Epithelial cell of prostate (primary cell): ENCODE data around the gene FAM3C.

Source experiments
- DNase-seq: peaks from one replicate; pipeline ENCODE4 v3.0.0-alpha.2; 2011; ENCODE audit warnings: low read depth, low spot score
- H3K27ac ChIP-seq: fragments of 450-650 bp; 2 replicates; pipeline ENCODE4 v1.5.1; 2017; ENCODE audit warnings: mild to moderate bottlenecking

The FAM3C gene

GRCh38 chr7:121384265-121384664, 11.8 kb downstream of the FAM3C start:
- no peak for DNase-seq
- no peak overlapping the region for H3K27ac ChIP-seq

DNA sequence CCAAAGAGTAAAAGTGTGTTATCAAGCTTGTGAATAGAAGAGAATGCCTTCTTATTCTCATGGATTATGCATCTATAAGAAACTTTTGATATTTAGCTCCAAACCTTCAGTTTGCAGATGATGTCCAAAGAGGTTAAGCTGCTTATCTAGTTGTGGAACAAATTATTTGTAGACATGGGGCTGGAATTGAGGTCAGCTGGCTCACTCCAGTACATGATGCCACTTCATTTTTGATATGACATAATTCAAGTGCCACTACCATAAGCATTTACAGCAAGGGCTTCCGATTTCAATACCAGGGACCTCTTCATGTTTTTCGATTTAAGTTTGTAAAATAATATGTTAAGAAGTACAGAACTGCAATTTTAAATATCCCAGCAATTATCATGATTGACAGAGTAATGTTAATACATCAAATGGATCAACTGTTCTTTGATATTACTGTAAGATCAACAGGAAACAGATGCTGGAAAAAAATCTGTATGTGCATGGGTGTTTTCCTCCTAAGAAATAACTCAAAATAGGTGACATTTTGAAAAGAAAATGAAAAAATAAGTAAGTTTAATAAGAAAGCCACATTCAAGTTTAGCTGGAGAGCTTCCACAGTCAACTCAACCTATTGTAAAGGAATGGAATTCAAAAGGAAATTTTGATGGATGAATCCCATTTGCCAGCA, 12.7 kb downstream of the FAM3C start:
- DNase-seq: no peak
- H3K27ac ChIP-seq: no peak overlapping the region

GRCh38 chr7:121382473-121382872, 13.6 kb downstream of the FAM3C start:
- no peak for DNase-seq
- H3K27ac ChIP-seq: no peak overlapping the region

DNA sequence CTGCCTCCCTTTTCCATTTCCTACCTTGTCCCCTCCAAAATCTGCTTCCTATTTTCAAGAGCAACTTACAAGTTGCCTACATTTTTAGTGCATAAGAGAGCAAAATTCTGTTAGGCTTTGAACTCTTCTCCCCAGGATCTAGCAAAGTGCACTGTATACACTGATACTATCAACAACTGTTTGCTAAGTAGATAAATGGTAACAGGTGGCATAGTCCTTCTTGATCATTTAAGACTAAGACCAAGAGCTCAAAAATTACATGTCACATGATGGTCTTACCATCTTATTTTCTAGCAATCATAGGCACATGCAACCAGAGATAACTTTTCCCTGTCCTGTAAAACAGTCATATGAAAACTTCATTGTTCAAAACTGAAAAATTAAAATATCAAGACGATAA, 16.2 kb downstream of the FAM3C start:
- no peak for DNase-seq

GRCh38 chr7:121376979-121377378, 19.1 kb downstream of the FAM3C start:
- H3K27ac ChIP-seq: no peak overlapping the region
- no peak for DNase-seq

More for the DNA sequence above, 16.2 kb downstream of the FAM3C start:
- H3K27ac ChIP-seq: no peak overlapping the region

- DNase-seq: no peak
- H3K27ac ChIP-seq: no peak overlapping the region
Observed at GRCh38 chr7:121373177-121373576, 22.9 kb downstream of the FAM3C start.

- H3K27ac ChIP-seq: no peak overlapping the region
- no peak for DNase-seq
Observed at GRCh38 chr7:121372376-121373010, 23.6 kb downstream of the FAM3C start.

DNA sequence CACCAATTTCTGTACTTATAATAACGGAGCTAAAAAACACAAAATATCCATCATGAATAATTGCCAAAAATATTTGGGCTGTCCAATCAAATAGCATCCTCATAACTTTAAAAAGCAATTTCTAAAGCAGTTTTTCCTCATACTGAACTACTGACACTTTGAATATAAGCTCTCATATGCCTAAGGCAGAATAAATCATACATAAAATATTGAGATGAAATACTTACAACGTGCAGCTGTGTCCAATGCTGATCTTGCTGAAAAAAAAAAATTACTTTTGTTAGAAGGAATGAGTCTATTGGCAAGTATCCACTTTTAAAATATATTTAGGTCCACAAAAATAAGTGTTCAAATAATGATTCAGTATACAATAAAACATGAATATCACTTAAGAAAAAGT, 24.2 kb downstream of the FAM3C start:
- no peak for DNase-seq

DNA sequence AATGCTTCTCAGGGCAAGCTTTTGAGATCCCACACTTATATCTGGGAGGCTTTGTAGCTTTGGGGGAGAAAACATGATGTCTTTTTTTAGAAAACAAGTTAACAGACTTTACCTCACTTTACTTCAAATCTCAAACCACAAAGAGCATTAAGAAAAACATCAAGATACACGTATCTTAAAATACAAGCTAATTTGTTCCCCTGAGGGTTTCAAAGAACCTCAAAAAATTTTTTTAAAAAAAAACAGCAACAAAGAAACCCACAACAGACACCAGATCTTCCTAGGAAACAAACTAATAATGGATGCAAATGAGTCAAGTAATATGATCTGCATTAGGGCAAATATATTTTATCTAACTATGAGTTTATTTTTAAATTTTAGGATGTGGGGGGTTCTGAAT, 24.7 kb downstream of the FAM3C start:
- DNase-seq: no peak
- H3K27ac ChIP-seq: no peak overlapping the region

More for the DNA sequence above, 24.2 kb downstream of the FAM3C start:
- no peak overlapping the region for H3K27ac ChIP-seq

GRCh38 chr7:121369462-121369861, 26.6 kb downstream of the FAM3C start:
- no peak for DNase-seq
- no peak overlapping the region for H3K27ac ChIP-seq

DNA sequence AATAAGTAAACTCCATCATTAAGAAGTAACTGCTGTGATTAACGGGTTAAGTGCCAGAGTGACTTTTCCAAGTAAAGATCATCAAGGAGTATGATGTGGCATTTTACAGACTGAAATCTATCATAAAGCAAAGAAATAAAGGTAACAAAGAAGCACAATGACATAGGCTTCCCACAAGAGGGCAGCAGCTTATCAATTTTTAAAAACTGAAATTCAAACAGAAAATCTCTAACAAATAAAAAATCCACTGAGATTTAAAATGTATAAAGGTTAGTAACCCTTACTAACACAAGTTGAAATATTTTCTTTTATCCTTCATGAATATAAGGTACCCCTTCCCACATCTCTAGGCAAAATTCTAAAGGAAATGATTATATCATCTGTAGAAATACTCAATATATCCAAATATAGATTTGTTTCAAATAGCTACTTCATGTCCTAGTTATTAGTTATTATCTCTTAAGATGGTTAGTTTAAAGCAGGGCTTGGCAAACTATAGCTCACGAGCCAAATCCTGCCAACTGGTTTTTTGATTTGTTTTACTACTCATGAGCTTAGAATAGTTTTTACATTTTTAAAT, 29.2 kb downstream of the FAM3C start:
- DNase-seq: no peak
- no peak overlapping the region for H3K27ac ChIP-seq

DNA sequence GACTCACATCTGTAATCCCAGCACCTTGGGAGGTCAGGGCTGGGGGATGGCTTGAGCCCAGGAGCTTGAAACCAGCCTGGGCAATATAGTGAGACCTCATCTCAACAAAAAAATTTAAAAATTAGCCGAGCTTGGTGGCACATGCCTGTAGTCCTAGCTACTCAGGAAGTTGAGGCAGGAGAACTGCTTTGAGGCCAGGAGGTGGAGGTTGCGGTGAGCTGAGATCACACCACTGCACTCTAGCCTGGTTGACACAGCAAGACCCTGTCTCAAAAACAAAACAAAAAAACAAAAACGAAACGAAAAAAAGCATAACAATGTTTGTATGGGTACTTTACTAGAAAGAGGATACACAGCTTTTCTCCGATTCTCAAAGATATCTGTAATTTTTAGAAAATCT, 35.5 kb downstream of the FAM3C start:
- DNase-seq: no peak
- H3K27ac ChIP-seq: no peak overlapping the region

DNA sequence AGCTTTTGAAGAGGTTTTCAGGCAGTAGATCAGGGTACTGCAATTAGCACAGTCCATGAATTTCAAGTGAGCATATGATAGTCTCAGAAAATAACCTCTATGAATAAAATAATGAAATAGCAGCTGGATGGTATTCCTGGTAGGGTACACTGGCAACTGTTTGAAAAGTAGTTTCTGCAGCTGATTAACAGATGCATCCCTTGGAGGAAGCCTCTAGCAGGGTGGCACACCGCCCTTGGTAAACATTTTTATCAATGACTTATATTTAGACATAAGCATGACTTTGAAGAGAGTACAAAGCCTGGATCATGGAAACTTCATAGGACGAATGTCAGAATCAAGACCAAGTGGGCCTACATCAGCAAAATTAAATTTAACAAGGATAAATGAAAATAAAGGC, 40.5 kb downstream of the FAM3C start:
- no peak for DNase-seq
- no peak overlapping the region for H3K27ac ChIP-seq

DNA sequence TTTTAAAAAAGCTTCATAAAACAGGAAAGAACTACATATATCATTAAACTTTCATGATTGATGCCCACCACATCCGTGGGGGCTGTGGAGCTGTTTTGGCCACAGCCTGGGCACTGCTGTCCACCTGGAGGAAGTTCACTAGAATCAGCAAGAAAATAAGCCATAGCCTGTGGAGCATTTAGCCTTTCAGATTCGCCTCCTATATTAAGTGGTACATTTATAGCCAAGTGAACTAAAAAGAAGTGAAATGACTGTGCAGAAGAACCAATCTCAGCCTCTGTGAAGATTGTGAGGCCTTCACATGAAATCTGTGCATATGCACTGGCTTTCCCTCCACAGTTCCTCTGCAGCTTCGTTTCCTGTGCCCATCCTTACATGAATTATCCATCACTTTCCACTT, 43.8 kb downstream of the FAM3C start:
- no peak overlapping the region for H3K27ac ChIP-seq
- DNase-seq: no peak

DNA sequence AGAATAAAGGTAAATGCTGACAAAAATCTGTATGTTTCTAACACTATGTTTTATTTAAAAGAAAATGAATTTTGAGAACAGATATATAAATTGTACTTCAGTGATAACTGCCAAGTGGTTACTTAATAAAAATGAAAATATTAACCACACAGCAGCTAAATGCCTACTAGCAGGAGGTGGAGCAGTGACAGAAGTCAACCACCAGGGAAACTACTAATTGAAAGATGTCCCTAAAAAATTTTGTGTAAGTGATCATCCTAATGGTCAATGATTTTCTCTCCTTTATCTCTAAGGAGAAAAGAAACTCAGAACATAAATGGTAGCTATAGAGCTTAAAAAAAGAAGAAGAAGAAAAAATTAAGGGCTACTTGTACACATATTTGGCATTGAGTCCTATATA, 44.4 kb downstream of the FAM3C start:
- H3K27ac ChIP-seq: no peak overlapping the region
- DNase-seq: no peak

DNA sequence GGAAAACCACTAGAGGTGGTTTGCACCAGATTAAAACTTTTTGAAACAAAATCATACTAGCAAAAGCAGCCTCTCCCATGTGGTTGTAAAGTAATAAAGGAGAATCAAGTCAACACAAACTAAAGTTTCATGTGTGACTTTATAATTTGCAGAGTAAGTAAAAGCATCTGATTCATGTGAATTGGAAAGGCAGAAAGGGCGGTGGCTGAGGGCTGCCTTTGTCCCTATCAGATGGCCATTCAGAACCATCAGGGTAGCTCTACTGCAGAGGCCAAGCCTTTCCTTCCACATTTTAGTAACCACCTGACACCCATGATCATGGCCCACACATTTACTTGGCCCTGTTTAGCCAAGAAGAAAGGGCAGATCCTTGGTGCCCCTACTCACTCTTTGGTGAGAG, 51.6 kb downstream of the FAM3C start:
- DNase-seq: no peak
- H3K27ac ChIP-seq: no peak overlapping the region

GRCh38 chr7:121344093-121344492, 52.0 kb downstream of the FAM3C start:
- no peak for DNase-seq

DNA sequence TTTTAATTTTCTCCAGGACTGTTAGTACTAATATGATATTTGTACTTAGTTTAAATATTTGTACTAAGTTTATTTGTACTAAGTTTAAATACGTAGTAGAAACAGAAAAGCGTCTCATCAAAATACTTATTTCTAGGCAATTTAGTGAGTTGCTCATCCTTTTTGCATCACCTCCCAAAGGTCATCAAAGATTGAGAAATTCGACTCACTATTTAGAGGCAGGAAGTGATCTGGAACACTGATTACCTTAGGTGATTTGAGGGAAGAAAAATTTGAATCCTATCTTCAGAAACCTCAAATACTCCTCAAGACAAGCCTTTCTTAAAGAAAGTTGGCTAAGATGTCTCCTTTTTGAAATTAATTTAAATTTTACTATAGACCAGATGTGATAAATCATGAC, 52.8 kb downstream of the FAM3C start:
- DNase-seq: no peak

More at GRCh38 chr7:121344093-121344492, 52.0 kb downstream of the FAM3C start:
- no peak overlapping the region for H3K27ac ChIP-seq

GRCh38 chr7:121342631-121343030, 53.5 kb downstream of the FAM3C start:
- no peak for DNase-seq
- H3K27ac ChIP-seq: no peak overlapping the region

More for the DNA sequence above, 52.8 kb downstream of the FAM3C start:
- no peak overlapping the region for H3K27ac ChIP-seq

- no peak overlapping the region for H3K27ac ChIP-seq
- no peak for DNase-seq
Observed at GRCh38 chr7:121341933-121342332, 54.2 kb downstream of the FAM3C start.

GRCh38 chr7:121339082-121339481, 57.0 kb downstream of the FAM3C start:
- no peak overlapping the region for H3K27ac ChIP-seq
- no peak for DNase-seq

GRCh38 chr7:121337398-121337797, 58.7 kb downstream of the FAM3C start:
- no peak for DNase-seq

More at GRCh38 chr7:121337398-121337797, 58.7 kb downstream of the FAM3C start:
- H3K27ac ChIP-seq: no peak overlapping the region
